ENCODE data around the gene SAMD8.
A peak's percentile ranks its signal among the peaks of the same experiment; 100 is the strongest.

SAMD8 gene

DNA sequence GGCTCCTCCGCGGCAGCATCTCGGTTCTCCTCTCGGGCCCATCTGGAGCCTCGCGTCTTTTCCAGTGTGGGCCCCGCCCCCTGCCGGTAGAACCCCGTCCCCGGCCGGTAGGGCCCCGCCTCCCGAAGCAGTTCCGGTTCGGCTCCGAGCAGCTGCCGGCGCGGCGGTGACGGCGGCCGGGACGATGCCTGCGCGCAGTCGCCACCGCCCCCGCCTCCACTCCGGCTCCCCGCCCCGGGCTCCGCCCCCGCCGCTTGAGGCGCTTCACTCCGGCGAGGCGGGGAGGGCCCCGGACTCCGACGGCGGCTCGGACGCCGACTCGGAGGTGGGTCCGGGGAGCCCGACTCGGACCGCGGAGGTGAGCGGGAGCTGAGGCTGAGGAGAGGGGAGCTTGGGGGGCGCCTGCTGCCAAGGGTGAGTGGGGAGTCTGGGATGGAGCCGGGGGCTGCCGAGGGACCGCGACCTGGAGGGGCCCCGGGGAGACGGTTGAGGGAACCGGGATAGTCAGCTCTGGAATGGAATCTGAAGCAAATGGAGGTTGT, at the start of gene SAMD8:
TSS of gene SAMD8 (plus strand) at position 292 of the 542 bp plus-strand sequence. CDS start 38,873 bp downstream, outside the sequence.
- peak; percentile 95 for DNase-seq (ENCODE audit: low read depth)

DNA sequence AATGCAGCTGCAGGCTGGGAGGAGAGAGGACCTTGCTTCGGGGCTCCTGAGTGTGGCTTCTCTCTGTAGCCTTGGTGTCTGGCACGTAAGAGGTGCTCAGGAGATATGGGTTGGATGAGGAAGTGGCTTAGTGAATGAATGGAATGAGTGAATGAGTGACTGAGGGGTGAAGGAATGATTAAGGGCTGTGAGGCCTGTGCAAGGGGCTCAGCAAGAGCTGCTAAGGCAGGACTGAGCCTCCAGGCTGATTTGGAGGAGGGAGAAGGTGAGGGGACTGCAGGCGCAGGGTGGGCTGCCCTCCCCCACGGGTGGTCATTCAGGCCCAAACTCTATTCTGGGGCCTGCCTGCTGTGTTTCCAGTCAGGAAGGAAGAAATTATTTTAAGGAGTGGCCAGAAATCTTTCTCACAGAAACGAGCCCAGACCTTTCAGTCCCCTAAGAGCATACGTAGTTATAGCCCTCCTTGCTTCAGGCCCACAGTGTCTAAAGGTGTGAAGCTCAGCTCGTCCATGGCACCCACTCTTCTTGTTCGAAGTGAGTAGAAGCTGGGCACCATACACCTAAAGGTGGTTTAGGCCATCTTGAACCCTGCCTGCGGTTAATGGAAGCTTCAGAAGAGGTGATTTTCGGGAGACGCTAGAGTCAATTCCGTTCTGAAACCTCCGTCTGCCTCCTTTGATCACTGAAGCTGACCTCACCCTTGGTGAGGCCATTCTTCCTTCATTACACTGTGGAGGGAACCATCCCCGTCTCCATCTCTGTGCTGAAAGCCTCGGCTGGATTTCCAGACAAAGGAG, 49.5 kb upstream of the SAMD8 start:
- no peak for DNase-seq (ENCODE audit: low read depth)

GRCh38 chr10:75062506-75063299, 48.8 kb upstream of the SAMD8 start:
- no peak for DNase-seq (ENCODE audit: low read depth)

- DNase-seq (ENCODE audit: low read depth), result no peak
Observed at GRCh38 chr10:75063461-75064230, 47.8 kb upstream of the SAMD8 start.

DNA sequence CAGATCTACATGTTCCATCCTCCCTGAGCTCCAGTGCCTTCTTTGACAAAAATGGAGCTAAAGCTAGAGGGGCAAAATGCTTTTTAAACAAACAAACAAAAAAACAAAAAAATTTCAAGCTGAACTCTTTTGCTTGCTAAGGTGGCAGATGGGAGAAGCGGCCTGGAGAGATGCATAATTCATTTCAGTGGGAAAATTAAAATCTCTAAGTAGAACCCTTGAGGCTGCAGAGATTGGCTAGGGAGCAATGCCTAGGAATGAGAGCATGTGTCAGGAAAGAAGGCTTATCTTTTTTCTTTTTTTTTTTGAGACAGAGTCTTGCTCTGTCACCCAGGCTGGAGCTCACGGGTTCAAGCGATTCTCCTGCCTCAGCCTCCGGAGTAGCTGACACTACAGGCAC, 46.4 kb upstream of the SAMD8 start:
- DNase-seq (ENCODE audit: low read depth), result no peak

DNA sequence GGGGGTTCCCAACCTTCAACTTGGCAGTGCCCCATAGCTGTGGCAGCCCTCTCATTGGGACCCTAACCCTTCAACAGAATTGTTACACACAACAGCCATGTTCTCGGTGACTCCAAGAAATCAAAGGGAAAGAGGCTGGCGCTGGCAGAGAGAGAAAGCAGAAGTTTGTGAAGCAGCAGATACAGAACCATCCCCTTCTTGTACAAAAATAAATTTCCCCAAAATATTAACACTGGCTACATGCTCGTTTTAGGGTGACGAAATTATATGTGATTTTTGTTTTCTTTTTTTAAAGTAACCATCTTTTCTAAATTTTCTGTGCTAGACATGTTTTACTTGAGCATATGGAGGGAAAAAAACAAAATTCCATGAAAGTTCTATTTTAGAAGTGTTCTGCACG, 45.2 kb upstream of the SAMD8 start:
- DNase-seq (ENCODE audit: low read depth), result no peak

GRCh38 chr10:75067272-75067671, 44.2 kb upstream of the SAMD8 start:
- no peak for DNase-seq (ENCODE audit: low read depth)

- no peak for DNase-seq (ENCODE audit: low read depth)
Observed at GRCh38 chr10:75068523-75068922, 42.9 kb upstream of the SAMD8 start.

DNA sequence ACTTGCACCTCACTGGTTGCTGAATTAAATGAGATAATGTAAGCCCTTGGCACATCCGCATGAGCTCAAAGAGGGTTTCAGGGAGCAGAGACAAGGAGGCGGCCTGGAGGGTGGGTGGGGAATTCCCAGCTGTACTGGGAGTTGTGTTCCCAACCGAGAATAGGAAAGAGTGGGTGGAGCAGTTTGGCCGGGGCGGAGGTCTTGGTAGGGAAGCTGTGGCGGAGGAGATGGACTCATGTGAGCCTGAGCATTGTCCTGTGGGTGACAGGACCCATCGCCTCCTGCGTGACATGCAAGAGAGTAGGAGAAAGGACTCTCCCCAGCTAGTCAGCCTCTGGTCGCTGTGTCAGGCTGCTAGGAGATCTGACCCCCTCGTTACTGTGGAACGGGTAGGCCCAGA, 41.0 kb upstream of the SAMD8 start:
- DNase-seq (ENCODE audit: low read depth), result no peak

- DNase-seq (ENCODE audit: low read depth), result no peak
Observed at GRCh38 chr10:75070961-75071428, 40.5 kb upstream of the SAMD8 start.

- no peak for DNase-seq (ENCODE audit: low read depth)
Observed at GRCh38 chr10:75071756-75072155, 39.7 kb upstream of the SAMD8 start.

- no peak for DNase-seq (ENCODE audit: low read depth)
Observed at GRCh38 chr10:75072727-75073126, 38.7 kb upstream of the SAMD8 start.

GRCh38 chr10:75073442-75073841, 38.0 kb upstream of the SAMD8 start:
- no peak for DNase-seq (ENCODE audit: low read depth)

GRCh38 chr10:75074711-75075445, 36.6 kb upstream of the SAMD8 start:
- DNase-seq (ENCODE audit: low read depth), result no peak

GRCh38 chr10:75076348-75076747, 35.1 kb upstream of the SAMD8 start:
- DNase-seq (ENCODE audit: low read depth), result no peak

DNA sequence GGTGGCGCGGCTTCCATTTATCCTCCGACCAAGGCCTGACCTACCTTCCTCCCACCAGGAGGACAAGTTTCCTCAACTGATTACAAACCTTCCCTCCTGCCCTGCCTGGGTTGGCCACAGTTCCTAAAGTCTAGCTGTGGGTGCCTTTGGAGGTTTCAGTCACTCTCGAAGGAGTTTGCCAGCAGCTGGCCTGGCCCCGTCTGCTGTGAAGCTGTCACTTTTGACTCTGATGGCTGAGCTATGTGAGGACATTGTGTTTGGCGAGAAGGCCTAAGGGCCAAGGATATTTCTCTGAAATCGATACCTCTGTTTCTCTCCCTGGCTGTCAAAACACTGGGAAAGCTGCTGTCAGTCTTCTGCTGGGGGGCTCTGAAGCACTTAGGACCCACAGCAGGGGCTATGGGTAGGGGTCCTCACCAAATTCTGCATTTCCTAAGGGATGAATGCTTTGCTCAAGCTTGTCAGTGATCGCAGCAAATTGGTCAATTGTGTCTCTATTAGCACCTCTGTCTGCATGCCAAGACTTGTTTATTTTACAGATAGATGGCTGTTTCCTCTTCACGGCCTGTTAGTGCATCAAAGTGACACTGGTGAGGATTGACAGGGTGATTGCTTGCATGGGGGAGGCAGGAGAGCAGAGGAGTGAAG, 31.9 kb upstream of the SAMD8 start:
- no peak for DNase-seq (ENCODE audit: low read depth)

GRCh38 chr10:75080554-75080953, 30.9 kb upstream of the SAMD8 start:
- no peak for DNase-seq (ENCODE audit: low read depth)

- no peak for DNase-seq (ENCODE audit: low read depth)
Observed at GRCh38 chr10:75081379-75081778, 30.1 kb upstream of the SAMD8 start.

DNA sequence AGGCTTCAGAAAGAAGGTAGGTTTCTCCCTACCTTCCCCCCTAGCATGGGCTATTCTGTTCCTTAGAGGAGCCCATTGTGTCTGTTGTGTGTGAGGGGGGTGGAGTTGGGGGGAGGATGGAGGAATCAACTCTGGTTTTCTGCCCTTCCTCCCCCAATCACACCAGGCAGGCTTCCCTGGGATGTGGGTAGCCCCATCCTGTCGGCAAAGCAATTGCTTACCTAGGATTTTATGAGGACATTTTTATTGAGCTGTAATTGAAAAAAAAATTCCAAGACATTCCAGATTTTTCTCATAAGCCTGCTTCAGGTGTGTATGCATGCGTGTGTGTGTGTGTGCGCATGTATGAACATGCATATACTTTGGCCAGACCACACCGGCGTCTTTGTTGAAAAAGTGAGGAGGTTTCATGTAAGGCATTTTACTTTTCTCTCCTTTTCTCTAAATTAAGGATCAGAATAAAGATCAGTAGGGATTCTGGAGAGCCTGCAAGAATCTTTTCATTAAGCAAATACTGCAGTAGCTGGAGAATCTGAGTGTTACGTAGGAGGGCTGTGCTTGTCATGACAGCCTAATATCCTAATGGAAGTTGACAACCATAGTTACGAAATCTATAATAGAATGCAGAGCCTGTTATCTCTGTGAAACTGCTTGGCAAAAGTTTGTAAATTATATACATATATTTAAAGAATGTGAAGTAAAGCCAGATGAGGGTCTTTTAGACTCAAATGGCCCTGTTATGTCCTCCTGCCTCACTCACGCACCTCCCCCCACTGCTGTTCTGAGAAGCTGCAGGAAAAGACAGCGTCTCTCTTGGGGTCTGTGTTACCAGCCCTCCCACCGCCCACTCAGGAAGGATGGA, 27.3 kb upstream of the SAMD8 start:
- DNase-seq (ENCODE audit: low read depth), result no peak

GRCh38 chr10:75084834-75085384, 26.5 kb upstream of the SAMD8 start:
- no peak for DNase-seq (ENCODE audit: low read depth)

Data from T-helper 22 cell (primary cell).